Transverse colon (tissue), 4 donors: ENCODE results near the gene COQ5. TPM values are rescaled to one million over a fixed set of nuclear protein-coding genes. Genes with fewer than 3 reads are reported as not detected.

Source experiments
- DNase-seq: peaks from one replicate; pipeline ENCODE4 v3.0.0-alpha.2; 2019
- H3K27ac ChIP-seq, 4 donors: fragments of 200-600 bp; sonication (generic); 2 replicates each; pipeline ENCODE4 v1.5.1; 2016 to 2018; ENCODE audit warnings: inconsistent platforms in 4 of 4
- H3K27me3 ChIP-seq: fragments of 200-600 bp; sonication (generic); 2 replicates; pipeline ENCODE4 v1.5.1; 2017; ENCODE audit warnings: inconsistent platforms
- H3K36me3 ChIP-seq, 4 donors: fragments of 200-600 bp; sonication (generic); 2 replicates each; pipeline ENCODE4 v1.5.1; 2017 to 2019; ENCODE audit warnings: inconsistent platforms in 4 of 4
- H3K4me1 ChIP-seq, 4 donors: fragments of 200-600 bp; sonication (generic); 2 replicates each; pipeline ENCODE4 v1.5.1; 2017 to 2020; ENCODE audit warnings: inconsistent platforms in 4 of 4
- H3K4me3 ChIP-seq, 4 donors: fragments of 200-600 bp; sonication (generic); 1 replicate in 1 of 4; 2 replicates in 3 of 4; pipeline versions ENCODE4 v1.5.1 to v1.6.1; 2017 to 2019; ENCODE audit warnings: inconsistent platforms in 4 of 4
- H3K9me3 ChIP-seq, 2 donors: fragments of 200-600 bp; sonication (generic); 2 replicates each; pipeline ENCODE4 v1.5.1; 2017 to 2019; ENCODE audit warnings: inconsistent platforms in 2 of 2
- CTCF ChIP-seq, 5 experiments: fragments of 200-600 bp in 3 of 5; fragments of 450-650 bp in 2 of 5; sonication (generic) in 3 of 5; IDR thresholded peaks; 1 replicate in 2 of 5; 2 replicates in 3 of 5; pipeline ENCODE4 v1.5.1; 2016 to 2017; ENCODE audit warnings: antibody characterized with exemption in 5 of 5, inconsistent platforms in 3 of 5, mild to moderate bottlenecking in 2 of 5, moderate library complexity in 1 of 5
- EP300 ChIP-seq: sonication (generic); formaldehyde crosslinking; IDR thresholded peaks from one replicate; pipeline ENCODE4 v1.6.1; 2017; ENCODE audit warnings: antibody characterized with exemption, low read depth
- POLR2A ChIP-seq: fragments of 450-650 bp; IDR thresholded peaks from one replicate; pipeline ENCODE4 v1.6.1; 2016; ENCODE audit warnings: antibody characterized with exemption, mild to moderate bottlenecking, moderate library complexity
- POLR2AphosphoS5 ChIP-seq, 3 donors: sonication (generic); formaldehyde crosslinking; IDR thresholded peaks; one replicate each; pipeline ENCODE4 v1.6.1; 2016; ENCODE audit warnings: antibody characterized with exemption in 3 of 3
- WGBS, 2 donors: methylation state at CpG; one replicate each; pipeline ENCODE4 v1.1.5; 2018; ENCODE audit warnings: low coverage in 1 of 2; 5-methylcytosine and 5-hydroxymethylcytosine counted together
- in situ Hi-C, 4 donors: fragments of 200-750 bp; cut with MboI; loops; one replicate each; pipeline versions ENCODE4 v1.15.0 to v1.15.1; 2017; ENCODE audit warnings: low sequenced_read_pairs in 3 of 4, low pct_ligation_motif_present in 1 of 4, low pct_unique_long_range_greater_than_20kb in 1 of 4
- intact Hi-C: fragments of 100-400 bp; cut with DNase I; formaldehyde crosslinking; loops from one replicate; pipeline ENCODE4 v1.15.1; 2023; ENCODE audit warnings: low total_unique reads
- total RNA-seq, 4 donors: library from RNA; depleted of rRNA; stranded (reverse); fragments of >200 nt; gene quantifications; one replicate each; pipeline ENCODE4 v1.1.0, GENCODE V29; 2016

Gene COQ5
- total RNA-seq, 4 donors from 2014 or later, result 20.9 to 34.9 (median 31.9) TPM

GRCh38 chr12:120495186-120495730 is 33.7 kb downstream of the COQ5 start:
- in situ Hi-C loops, result no loop called here
- no peaks in the 10 kb centered on the region for H3K27me3 ChIP-seq
- intact Hi-C loops, result no loop called here
- peaks cover 14 to 27% (median 19%) of the 10 kb centered on the region in 4 donors for H3K4me1 ChIP-seq
- peak overlapping the region; percentile 44 to 85 (median 75) for H3K4me3 ChIP-seq
- H3K36me3 ChIP-seq, result peaks cover 0 to 8% (median 3%) of the 10 kb centered on the region in 4 donors
- peak overlapping the region; percentile 88 to 94 (median 93) for H3K27ac ChIP-seq
- no peaks in the 10 kb centered on the region for H3K9me3 ChIP-seq
- WGBS, 2 donors, result 0 to 32% methylated on average over 6 to 17 of the region's 17 CpGs
- TF ChIP-seq POLR2A (no peak), EP300 (no peak), CTCF (IDR thresholded peaks at IDR 0.05) (no peak), POLR2AphosphoS5 (IDR thresholded peaks at IDR 0.05) (no peak)
- no peak for DNase-seq

GRCh38 chr12:120490833-120491512 is 38.0 kb downstream of the COQ5 start:
- intact Hi-C loops, result no loop called here
- Histone ChIP-seq H3K36me3 (no peaks in the 10 kb centered on the region), H3K9me3 (no peaks in the 10 kb centered on the region), H3K4me3 (no peak overlapping the region), H3K27me3 (no peaks in the 10 kb centered on the region), H3K27ac (no peak overlapping the region), H3K4me1 (peaks cover 0 to 9% (median 8%) of the 10 kb centered on the region in 4 donors)
- no peak for DNase-seq
- in situ Hi-C loops, result no loop called here
- WGBS, 2 donors, result 100% methylated on average over 1 to 2 of the region's 2 CpGs
- no peak for TF ChIP-seq EP300
- no peak for TF ChIP-seq POLR2A
- TF ChIP-seq POLR2AphosphoS5 (IDR thresholded peaks at IDR 0.05), result no peak
- no peak for TF ChIP-seq CTCF (IDR thresholded peaks at IDR 0.05)

GRCh38 chr12:120490325-120490724 is 38.6 kb downstream of the COQ5 start:
- Histone ChIP-seq H3K4me3 (no peak overlapping the region), H3K27me3 (no peaks in the 10 kb centered on the region), H3K36me3 (no peaks in the 10 kb centered on the region), H3K9me3 (no peaks in the 10 kb centered on the region), H3K4me1 (peaks cover 0 to 9% (median 7%) of the 10 kb centered on the region in 4 donors), H3K27ac (no peak overlapping the region)
- in situ Hi-C loops (no loop called here), intact Hi-C loops (no loop called here)
- TF ChIP-seq EP300 (no peak), POLR2A (no peak), CTCF (IDR thresholded peaks at IDR 0.05) (no peak), POLR2AphosphoS5 (IDR thresholded peaks at IDR 0.05) (no peak)
- 85 to 93% methylated on average over 4 to 5 of the region's 5 CpGs for WGBS, 2 donors
- no peak for DNase-seq

DNA sequence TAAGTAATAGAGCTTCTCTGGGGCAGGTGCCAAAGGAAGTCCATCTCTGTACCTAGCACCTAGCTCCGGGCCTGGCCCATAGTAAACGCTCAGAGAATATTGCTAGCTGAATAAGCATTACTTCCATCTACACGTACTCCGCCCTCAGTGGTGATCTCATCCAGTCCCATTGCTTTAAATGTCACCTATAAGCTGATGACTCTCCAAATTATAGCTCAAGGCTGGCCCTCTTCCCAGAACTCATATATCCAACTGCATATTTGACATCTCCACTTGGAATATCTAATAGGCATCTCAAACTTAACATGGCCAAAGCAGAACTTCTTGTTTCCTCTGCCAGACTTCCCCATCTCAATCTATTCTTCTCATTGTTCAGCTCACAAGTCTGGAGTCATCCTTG is 39.9 kb downstream of the COQ5 start:
- Histone ChIP-seq H3K4me3 (no peak overlapping the region), H3K27me3 (no peaks in the 10 kb centered on the region), H3K4me1 (no peaks in the 10 kb centered on the region), H3K27ac (no peak overlapping the region), H3K9me3 (no peaks in the 10 kb centered on the region), H3K36me3 (no peaks in the 10 kb centered on the region)
- DNase-seq, result peak; percentile 26
- intact Hi-C loops, result no loop called here
- in situ Hi-C loops, result no loop called here
- TF ChIP-seq CTCF (IDR thresholded peaks at IDR 0.05) (no peak), POLR2A (no peak), EP300 (no peak), POLR2AphosphoS5 (IDR thresholded peaks at IDR 0.05) (no peak)
- 63 to 67% methylated on average over 2 to 4 of the region's 4 CpGs for WGBS, 2 donors
